HG03354 (cell line): ENCODE results near the gene PLBD2.

ENCODE experiments used
- ATAC-seq: cut with Tn5 transposase; IDR thresholded peaks from one replicate; pipeline ENCODE4 v1.9.1; 2021; ENCODE audit warnings: mild to moderate bottlenecking; ENCODE audit not compliant: unreplicated experiment, poor library complexity, severe bottlenecking

Gene PLBD2

GRCh38 chr12:113391650-113392337 lies 33.4 kb downstream of the PLBD2 start:
- ATAC-seq, result no peak

- ATAC-seq, result no peak
Observed at GRCh38 chr12:113392520-113392919, 34.1 kb downstream of the PLBD2 start.

DNA sequence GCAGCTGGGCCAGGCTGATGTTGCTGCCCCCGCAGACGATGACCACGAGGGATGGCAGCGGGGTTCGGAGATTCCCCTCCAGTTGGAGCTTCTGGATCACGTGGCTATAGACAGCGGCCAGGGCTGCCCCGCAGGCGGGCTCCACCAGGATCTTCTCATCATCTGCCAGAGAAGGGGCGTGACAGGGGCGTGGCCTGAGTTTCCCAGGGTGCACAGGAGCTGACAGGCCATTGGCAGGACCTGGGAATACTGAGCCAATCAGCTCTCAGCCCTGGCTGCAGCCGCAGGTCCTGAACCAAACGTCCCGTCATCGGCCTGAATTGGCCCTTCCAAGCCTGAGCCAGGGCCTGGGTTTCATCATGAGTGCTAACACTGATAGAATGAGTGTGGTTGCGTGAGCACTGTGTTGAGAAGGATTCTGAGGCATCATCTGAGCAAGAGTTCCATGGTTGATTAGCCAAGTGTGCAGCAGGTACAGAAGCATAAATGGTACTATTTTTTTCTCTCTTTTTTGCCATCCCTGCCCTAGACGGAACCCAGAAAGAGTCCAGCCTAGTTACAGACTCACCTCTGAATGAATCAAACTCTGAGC lies 34.7 kb downstream of the PLBD2 start:
- no peak for ATAC-seq

DNA sequence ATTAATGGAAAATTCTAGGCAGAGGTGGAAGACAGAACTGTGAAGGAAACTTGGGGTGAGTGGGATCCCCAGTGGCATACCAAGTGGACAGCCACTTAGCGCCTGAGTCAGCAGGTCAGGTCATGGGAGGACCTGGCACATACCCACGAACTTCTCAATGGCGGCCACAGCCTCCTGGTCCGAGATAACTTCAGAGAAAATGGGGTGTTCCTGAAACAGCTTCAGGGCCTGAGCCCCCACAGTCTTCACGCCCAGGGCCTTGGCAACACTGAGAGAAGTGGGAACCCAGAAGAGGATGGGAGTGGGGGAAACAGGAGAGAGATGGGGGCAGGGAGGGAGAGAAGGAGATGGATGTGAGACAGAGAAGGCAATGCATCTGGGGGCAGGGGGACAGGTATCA lies 35.4 kb downstream of the PLBD2 start:
- no peak for ATAC-seq

DNA sequence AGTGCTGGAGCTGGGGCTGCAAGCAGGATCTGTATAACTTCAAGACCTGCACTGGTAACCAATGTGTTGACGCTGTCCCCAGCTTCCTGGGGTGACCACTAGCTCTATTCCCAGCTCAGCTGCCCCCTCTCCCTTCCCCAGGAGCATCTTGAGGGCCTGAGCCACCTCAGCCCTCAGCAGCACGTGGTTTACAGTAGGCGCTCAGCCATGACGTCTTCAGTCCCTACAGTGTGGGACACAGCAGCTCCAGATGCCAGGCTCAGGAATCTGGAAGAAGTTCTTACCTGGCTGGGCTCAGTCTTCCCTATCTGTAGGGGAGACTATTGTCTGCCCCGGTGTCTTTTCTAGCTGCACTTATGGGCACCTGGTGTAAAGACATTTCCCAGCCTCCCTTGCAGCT lies 36.7 kb downstream of the PLBD2 start:
- no peak for ATAC-seq

DNA sequence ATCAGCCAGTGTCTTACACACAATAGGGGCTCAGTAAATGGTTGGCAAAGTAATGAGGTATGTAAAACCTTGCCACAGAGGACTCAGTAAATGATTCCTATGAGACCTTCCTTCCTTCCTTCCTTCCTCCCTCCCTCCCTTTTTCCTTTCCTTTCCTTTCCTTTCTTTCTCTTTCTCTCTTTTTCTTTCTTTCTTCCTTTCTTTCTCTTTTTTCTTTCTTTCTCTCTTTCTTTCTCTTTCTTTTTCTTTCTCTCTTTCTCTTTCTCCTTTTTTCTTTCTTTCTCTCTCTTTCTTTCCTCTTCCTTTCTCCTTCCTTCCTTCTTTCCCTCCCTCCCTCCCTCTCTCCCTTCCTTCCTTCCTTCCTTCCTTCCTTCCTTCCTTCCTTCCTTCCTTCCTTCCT lies 37.8 kb downstream of the PLBD2 start:
- no peak for ATAC-seq

GRCh38 chr12:113396828-113397496 lies 38.6 kb downstream of the PLBD2 start:
- no peak for ATAC-seq

- ATAC-seq, result no peak
Observed at GRCh38 chr12:113397497-113398197, 39.3 kb downstream of the PLBD2 start.

DNA sequence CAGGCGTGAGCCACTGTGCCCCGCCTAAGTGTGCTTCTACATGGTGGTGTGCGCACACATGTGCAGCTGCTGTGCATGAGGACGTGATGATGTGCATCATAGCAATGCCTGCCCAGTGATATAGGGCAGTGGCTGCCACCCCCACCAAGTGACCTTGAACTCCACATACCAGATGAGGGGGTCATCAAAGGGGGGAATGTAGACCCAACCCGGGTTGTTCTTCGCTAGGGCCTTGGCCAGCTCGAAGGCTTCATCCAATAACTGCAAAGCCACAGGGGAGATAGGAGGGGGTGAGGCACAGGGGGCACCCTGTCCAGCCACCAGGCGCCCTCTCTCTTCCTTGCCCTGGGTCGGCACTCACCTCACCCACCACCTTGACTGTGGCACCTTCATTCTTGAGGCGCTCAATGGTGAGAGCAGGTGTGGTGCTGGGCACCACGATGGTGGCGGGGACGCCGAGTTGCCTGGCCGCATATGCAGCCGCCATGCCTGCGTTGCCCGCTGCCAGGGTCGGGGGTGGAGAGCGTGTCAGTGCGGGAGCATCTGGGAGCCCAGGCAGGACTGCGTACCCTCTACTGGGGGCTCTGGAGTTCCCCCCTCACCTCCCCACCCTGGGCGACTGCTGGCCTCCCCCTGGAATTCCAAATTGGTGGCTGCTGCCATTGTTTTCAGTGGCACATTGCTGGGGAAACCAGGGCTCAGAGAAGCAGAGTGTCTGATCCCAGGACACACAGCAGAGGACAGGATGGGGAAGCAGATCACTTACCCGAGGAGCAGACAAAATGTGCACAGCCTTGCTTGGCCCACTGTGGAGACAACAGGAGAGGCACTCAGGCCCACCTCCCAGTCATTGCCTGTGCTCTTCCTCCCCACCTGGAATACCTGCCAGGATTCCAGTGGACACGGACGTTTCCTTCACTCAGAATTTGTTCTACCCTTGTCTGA lies 40.2 kb downstream of the PLBD2 start:
- ATAC-seq, result no peak

DNA sequence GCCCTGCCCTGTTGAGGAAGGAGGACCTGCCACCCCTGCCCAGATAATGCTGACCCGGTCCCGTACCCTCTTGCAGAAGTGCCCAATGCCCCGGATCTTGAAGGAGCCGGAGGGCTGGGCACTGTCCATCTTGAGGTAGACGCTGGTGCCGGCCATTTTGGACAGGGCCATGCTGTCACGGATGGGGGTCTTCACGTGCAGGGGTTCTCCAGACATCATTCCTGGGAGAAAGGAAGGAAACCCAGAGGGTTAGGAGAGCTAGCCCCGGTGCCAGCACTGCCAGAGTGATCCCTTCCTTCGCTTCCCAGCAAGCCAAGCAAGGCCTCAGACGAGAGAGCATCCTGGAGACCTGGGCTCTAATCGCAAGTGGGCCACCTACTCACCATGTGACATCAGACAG lies 41.1 kb downstream of the PLBD2 start:
- ATAC-seq, result no peak

- ATAC-seq, result no peak
Observed at GRCh38 chr12:113400362-113400761, 42.0 kb downstream of the PLBD2 start.

DNA sequence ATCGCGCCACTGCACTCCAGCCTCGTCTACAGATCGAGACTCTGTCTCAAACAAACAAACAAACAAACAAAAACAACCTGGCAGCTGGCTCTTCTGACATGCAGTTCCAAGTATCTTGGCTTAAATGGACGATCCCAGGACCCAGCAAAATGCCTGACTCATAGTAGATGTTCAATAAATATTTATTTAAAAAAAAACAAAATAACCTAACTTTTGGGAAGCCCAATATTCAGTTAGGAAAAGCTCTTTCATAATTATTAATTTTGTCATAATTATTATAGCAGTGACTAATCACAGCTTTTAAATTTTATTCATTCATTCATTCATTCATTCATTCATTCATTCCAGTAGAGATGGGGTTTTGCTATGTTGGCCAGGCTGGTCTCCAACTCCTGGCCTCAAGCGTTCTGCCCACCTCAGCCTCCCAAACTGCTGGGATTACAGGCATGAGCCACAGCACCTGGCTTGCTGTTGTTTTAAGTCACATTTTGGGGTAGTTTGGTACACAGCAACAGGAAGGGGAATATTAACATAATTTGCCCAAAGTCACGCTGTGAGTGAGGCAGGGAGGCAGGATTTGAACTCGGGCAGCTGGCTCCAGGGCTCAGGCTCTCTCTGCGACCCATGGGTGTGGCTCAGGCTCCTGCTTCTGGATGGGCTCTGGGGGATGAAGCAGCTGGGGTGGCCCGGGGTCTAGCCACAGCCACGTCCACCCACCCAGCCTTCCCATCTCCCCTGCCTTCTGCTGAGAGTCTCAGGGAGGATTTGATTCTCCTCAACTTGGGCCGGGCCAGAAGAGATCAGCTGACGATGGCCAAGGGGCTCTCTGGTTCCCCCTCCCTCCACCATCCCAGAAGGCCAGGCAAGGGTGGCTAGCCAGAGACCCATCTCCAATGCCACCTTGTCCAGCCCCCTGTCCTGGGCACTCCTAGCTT lies 42.9 kb downstream of the PLBD2 start:
- no peak for ATAC-seq

DNA sequence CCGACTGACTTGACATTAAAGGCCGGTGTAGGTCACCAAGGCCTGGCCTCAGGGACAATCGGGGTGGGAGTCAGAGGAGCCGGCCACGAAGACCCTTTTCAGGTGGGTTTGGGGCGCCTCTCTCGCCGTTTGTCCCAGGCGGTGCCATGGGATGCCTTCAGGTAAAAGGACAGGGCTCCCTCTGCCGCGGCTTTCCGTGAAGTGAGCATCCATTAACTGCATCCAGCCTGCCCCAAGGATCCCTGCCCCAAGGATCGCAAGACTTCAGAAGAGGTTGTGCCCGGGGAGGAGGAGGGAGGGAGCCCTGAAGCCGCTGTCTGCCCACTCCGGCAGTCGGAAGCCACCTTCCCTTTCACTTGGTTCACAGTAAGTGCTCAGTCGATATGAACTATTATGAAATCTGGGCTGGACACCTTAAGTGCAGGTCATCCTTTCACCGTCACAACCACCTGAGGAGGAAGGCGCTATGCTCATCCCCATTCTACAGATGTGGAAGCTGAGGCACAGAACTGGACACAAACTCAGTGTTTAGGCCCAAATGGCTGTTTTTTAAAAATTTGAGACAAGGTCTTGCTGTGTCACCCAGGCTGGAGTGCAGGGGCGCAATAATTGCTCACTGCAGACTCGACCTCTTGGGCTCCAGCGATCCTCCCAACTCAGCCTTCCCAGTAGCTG lies 44.3 kb downstream of the PLBD2 start:
- ATAC-seq, result no peak

DNA sequence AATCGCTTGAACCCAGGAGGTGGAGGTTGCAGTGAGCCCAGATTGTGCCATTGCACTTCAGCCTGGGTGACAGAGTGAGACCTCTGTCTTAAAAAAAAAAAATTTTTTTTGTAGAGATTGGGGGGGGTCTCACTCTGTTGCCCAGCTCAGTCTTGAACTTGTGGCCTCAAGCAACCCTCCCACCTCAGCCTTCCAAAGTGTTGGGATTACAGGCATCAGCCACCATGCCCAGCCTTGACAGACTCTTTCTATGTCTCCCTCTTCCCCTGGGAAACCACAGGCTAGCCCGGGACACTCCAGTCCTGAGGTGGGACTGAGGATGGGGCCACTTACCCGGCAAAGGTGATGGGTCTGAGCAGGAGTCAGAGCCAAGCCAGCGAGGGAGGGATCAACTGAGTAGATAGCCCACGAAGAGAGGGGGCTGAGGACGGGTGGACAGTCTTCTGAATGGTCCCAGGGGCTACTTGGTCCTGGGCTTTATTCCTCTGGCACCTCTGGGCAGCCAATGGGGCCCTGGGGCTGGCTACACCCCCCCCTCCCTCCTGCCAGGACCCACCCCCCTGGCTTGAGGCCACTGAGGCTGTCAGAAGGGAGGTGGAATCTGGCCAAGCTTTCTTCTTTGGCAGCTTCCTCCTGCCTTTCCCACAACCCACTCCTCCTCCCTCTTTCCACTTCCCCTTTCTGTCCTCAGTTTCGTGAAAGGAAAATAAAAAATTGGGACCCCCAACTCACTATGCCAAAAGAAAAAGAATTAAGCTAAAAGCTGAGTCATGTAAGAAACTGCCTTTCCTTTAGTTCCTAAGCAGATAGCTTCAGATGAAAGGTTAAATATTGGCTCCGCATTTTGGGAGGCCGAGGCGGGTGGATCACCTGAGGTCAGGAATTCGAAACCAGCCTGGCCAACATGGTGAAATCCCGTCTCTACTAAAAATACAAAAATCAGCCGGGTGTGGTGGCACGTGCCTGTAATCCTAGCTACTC lies 45.3 kb downstream of the PLBD2 start, which contains the start of gene SDS:
SDS (minus strand) TSS at position 453 of the 981 bp plus-strand sequence. CDS start 4,179 bp downstream, outside the sequence.
- no peak for ATAC-seq

GRCh38 chr12:113405694-113406093 lies 47.3 kb downstream of the PLBD2 start:
- no peak for ATAC-seq

- ATAC-seq, result no peak
Observed at GRCh38 chr12:113407931-113408600, 49.7 kb downstream of the PLBD2 start.
